Dermis microvascular lymphatic vessel endothelial cell (primary cell): ENCODE measurements around the gene SIGLEC1. TPM values are rescaled to one million over a fixed set of nuclear protein-coding genes. Genes with fewer than 3 reads are reported as not detected.

ENCODE experiments used
- DNase-seq, 2 donors: peaks; one replicate each; pipeline versions ENCODE4 v3.0.0 to v3.0.0-alpha.2; 2010; ENCODE audit warnings: low read depth in 2 of 2
- total RNA-seq: library from RNA; depleted of rRNA; stranded (reverse); fragments of >200 nt; gene quantifications from 2 replicates; pipeline ENCODE4 v1.2.1, GENCODE V29; 2014

The SIGLEC1 gene
- total RNA-seq, 1 donor from 2014 or later, result not detected

GRCh38 chr20:3728876-3729275 is 16.5 kb upstream of the SIGLEC1 start:
- no peak for DNase-seq

GRCh38 chr20:3728354-3728753 is 16.0 kb upstream of the SIGLEC1 start:
- no peak for DNase-seq

GRCh38 chr20:3727401-3728021 is 15.1 kb upstream of the SIGLEC1 start:
- no peak for DNase-seq

- no peak for DNase-seq
Observed at GRCh38 chr20:3724356-3724755, 12.0 kb upstream of the SIGLEC1 start.

GRCh38 chr20:3723284-3723683 is 10.9 kb upstream of the SIGLEC1 start:
- no peak for DNase-seq

GRCh38 chr20:3721912-3722311 is 9.5 kb upstream of the SIGLEC1 start:
- no peak for DNase-seq

- no peak for DNase-seq
Observed at GRCh38 chr20:3720626-3721025, 8.2 kb upstream of the SIGLEC1 start.

GRCh38 chr20:3720068-3720467 is 7.7 kb upstream of the SIGLEC1 start:
- DNase-seq, result no peak

GRCh38 chr20:3719046-3719445 is 6.6 kb upstream of the SIGLEC1 start:
- DNase-seq, result peak in 1 of 2 donors; percentile 48

- peak in 1 of 2 donors; percentile 64 for DNase-seq
Observed at GRCh38 chr20:3716195-3716834, 3.9 kb upstream of the SIGLEC1 start.

GRCh38 chr20:3714092-3714491 is 1.7 kb upstream of the SIGLEC1 start:
- no peak for DNase-seq

- no peak for DNase-seq
Observed at GRCh38 chr20:3711484-3711941, 887 bp downstream of the SIGLEC1 start.

- peak in 1 of 2 donors; percentile 54 for DNase-seq
Observed at GRCh38 chr20:3710703-3711483, 1.5 kb downstream of the SIGLEC1 start.

- no peak for DNase-seq
Observed at GRCh38 chr20:3710011-3710466, 2.4 kb downstream of the SIGLEC1 start.

GRCh38 chr20:3707508-3707899 is 4.9 kb downstream of the SIGLEC1 start:
- DNase-seq, result no peak

GRCh38 chr20:3706774-3707507 is 5.5 kb downstream of the SIGLEC1 start:
- DNase-seq, result no peak

GRCh38 chr20:3705970-3706739 is 6.2 kb downstream of the SIGLEC1 start:
- no peak for DNase-seq

- no peak for DNase-seq
Observed at GRCh38 chr20:3705491-3705969, 6.9 kb downstream of the SIGLEC1 start.

- DNase-seq, result no peak
Observed at GRCh38 chr20:3704087-3704486, 8.3 kb downstream of the SIGLEC1 start.

GRCh38 chr20:3702611-3703391 is 9.6 kb downstream of the SIGLEC1 start:
- DNase-seq, result no peak
